ENCODE measurements around the gene PISD. TPM values are rescaled to one million over a fixed set of nuclear protein-coding genes. Genes with fewer than 3 reads are reported as not detected.

The PISD gene
- total and polyA plus RNA-seq, 2 of the 8 experiments (the other 6 are each of a cell fraction or from before 2014, with no cell fraction given) = 47.8 to 48.2 TPM

GRCh38 chr22:31626427-31627150 is 35.4 kb downstream of the PISD start:
- Histone ChIP-seq H2BK12ac (ENCODE audit: low read depth, low read length) (no peak overlapping the region), H3K4me1 (replicated peaks in 1 of 4; ENCODE audit: control insufficient read depth in 3 of 4, insufficient read depth in 4 of 4, low read length in 3 of 4) (peaks cover 5 to 51% (median 37%) of the 10 kb centered on the region in 4 experiments), H3K9ac (replicated peaks in 1 of 4; ENCODE audit: extremely low read depth in 1 of 4, low read depth in 3 of 4, low read length in 3 of 4) (no peak overlapping the region), H2AK5ac (ENCODE audit: low read depth, low read length) (peak overlapping the region; percentile 61; the same call in 1 of the 2 replicates), H4K20me1 (replicated peaks in 1 of 2; ENCODE audit: control insufficient read depth in 1 of 2, insufficient read depth in 2 of 2, low read length in 2 of 2) (peaks cover 15 to 51% of the 10 kb centered on the region in 2 experiments), H2BK20ac (ENCODE audit: low read length) (no peak overlapping the region), H3K79me2 (ENCODE audit: control insufficient read depth in 1 of 2, insufficient read depth in 2 of 2, low read length in 2 of 2) (peaks cover 0 to 67% of the 10 kb centered on the region in 2 experiments; a peak in 2 of 4 replicates), H3K9me3 (ENCODE audit: insufficient read depth in 2 of 2, low read depth in 1 of 2, low read length in 1 of 2) (no peaks in the 10 kb centered on the region), H3K23me2 (ENCODE audit: low read depth, low read length) (peaks cover 14% of the 10 kb centered on the region; the same call in 1 of the 2 replicates), H3K23ac (ENCODE audit: insufficient read length) (no peak overlapping the region), H3K4ac (replicated peaks; ENCODE audit: insufficient read length, low read depth, low read length) (no peak overlapping the region), H3K4me2 (ENCODE audit: insufficient read depth in 1 of 2, low read depth in 2 of 2, low read length in 2 of 2) (peak overlapping the region; percentile 40 to 60), H2BK120ac (replicated peaks; ENCODE audit: low read depth, low read length) (no peak overlapping the region), H4K5ac (ENCODE audit: insufficient read length, low read depth, low read length) (no peak overlapping the region), H2BK15ac (ENCODE audit: low read length) (no peak overlapping the region), H3K14ac (ENCODE audit: insufficient read length) (no peak overlapping the region), H3K36me3 (ENCODE audit: control insufficient read depth in 2 of 4, insufficient read depth in 4 of 4, low read length in 3 of 4) (no peaks in the 10 kb centered on the region; a peak in 1 of 8 replicates), H3K27ac (ENCODE audit: low read depth, low read length) (0 out of 2 replicates have a peak overlapping the region, but pooled peaks have one; percentile 5), H4K8ac (ENCODE audit: extremely low read depth, insufficient read depth, low read length) (no peak overlapping the region), H3K56ac (replicated peaks; ENCODE audit: insufficient read length, low read depth, low read length) (no peak overlapping the region), H4K91ac (replicated peaks; ENCODE audit: insufficient read length, low read length) (no peak overlapping the region), H3K4me3 (ENCODE audit: extremely low read depth in 1 of 4, insufficient read depth in 2 of 4, low read depth in 3 of 4, low read length in 4 of 4) (no peak overlapping the region), H3K27me3 (replicated peaks in 1 of 4; ENCODE audit: control insufficient read depth in 3 of 4, extremely low read depth in 1 of 4, insufficient read depth in 3 of 4, low read length in 3 of 4) (no peaks in the 10 kb centered on the region), H3K18ac (ENCODE audit: extremely low read depth, low read length) (peak overlapping the region; percentile 24; the same call in 1 of the 2 replicates), H2BK5ac (ENCODE audit: low read depth, low read length) (peak overlapping the region; percentile 52), H2AFZ (ENCODE audit: low read length) (no peak overlapping the region), H3K79me1 (ENCODE audit: low read depth, low read length) (peaks cover 50% of the 10 kb centered on the region)
- POLR2A ChIA-PET (ENCODE audit: partially characterized antibody) = interaction anchor here (0.7 to 1.8 kb wide), 3 partner anchors 10 to 280 kb away, joined by 3 to 5 read pairs (median 3); partner anchors contain the start of gene PATZ1
- TF ChIP-seq HDAC6 (IDR thresholded peaks at IDR 0.05; ENCODE audit: low read depth, low read length) = no peak
- no peak for TF ChIP-seq FOSL1 (IDR thresholded peaks at IDR 0.05; ENCODE audit: insufficient read depth, low read depth, low read length)
- TF ChIP-seq, protein P1, sequence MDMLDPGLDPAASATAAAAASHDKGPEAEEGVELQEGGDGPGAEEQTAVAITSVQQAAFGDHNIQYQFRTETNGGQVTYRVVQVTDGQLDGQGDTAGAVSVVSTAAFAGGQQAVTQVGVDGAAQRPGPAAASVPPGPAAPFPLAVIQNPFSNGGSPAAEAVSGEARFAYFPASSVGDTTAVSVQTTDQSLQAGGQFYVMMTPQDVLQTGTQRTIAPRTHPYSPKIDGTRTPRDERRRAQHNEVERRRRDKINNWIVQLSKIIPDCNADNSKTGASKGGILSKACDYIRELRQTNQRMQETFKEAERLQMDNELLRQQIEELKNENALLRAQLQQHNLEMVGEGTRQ (IDR thresholded peaks at IDR 0.05; ENCODE audit: low read length) = no peak
- no peak for TF ChIP-seq RAD21 (IDR thresholded peaks at IDR 0.05 in 1 of 2, conservative IDR thresholded peaks at IDR 0.05 in 1 of 2; ENCODE audit: low read depth in 2 of 2, low read length in 2 of 2)
- CTCF ChIA-PET (ENCODE audit: partially characterized antibody) = interaction anchor here (1.0 to 2.2 kb wide), 5 partner anchors 12 to 344 kb away, joined by 3 to 6 read pairs (median 4); no protein-coding TSS in a partner anchor
- FAIRE-seq = no peak
- 91% methylated on average over 15 of the region's 15 CpGs; no CpG with 5 or more reads in 1 of the 2 experiments for WGBS, 2 experiments (ENCODE audit: extremely low coverage in 1 of 2, insufficient coverage in 1 of 2, insufficient read length in 1 of 2, insufficient replicate concordance in 2 of 2, low coverage in 1 of 2, low lambda C conversion rate in 2 of 2, missing lambda C conversion rate in 1 of 2)
- DNase-seq (ENCODE audit: low read depth in 1 of 2, low spot score in 2 of 2) = no peak

Data from H1 (cell line).